Stimulated activated effector memory CD8-positive, alpha-beta T cell treated with anti-CD3 and anti-CD28 coated beads, Interleukin-12 subunit alpha, Interleukin-12 subunit beta, amount 100 ng/mL, for 72 hours (primary cell): ENCODE measurements around the gene DENND1A.
"Not testable (repeated sequence)": the region's sequence is repeated elsewhere in the genome, so short reads cannot be mapped to it uniquely, and the experiment has no call there.

Source experiments
- ATAC-seq: fragments of 150-1000 bp; cut with Tn5 transposase; 2 replicates; pipeline ENCODE4 v1.10.0; 2021
- DNase-seq, 2 donors: peaks; one replicate each; pipeline ENCODE4 v3.0.0; 2021 to 2022; ENCODE audit warnings: low spot score in 2 of 2
- H3K27ac Mint-ChIP-seq: one replicate; pipeline ENCODE4 v1.8.0; 2022; ENCODE audit warnings: mild to moderate bottlenecking, mixed read lengths
- H3K36me3 Mint-ChIP-seq: one replicate; pipeline ENCODE4 v1.8.0; 2022; ENCODE audit warnings: mild to moderate bottlenecking, mixed read lengths
- H3K4me1 Mint-ChIP-seq: one replicate; pipeline ENCODE4 v1.8.0; 2022; ENCODE audit warnings: mixed read lengths
- H3K4me3 Mint-ChIP-seq: one replicate; pipeline ENCODE4 v1.8.0; 2022; ENCODE audit warnings: mild to moderate bottlenecking, mixed read lengths
- H3K9me3 Mint-ChIP-seq: one replicate; pipeline ENCODE4 v1.8.0; 2022; ENCODE audit warnings: mixed read lengths

The DENND1A gene

DNA sequence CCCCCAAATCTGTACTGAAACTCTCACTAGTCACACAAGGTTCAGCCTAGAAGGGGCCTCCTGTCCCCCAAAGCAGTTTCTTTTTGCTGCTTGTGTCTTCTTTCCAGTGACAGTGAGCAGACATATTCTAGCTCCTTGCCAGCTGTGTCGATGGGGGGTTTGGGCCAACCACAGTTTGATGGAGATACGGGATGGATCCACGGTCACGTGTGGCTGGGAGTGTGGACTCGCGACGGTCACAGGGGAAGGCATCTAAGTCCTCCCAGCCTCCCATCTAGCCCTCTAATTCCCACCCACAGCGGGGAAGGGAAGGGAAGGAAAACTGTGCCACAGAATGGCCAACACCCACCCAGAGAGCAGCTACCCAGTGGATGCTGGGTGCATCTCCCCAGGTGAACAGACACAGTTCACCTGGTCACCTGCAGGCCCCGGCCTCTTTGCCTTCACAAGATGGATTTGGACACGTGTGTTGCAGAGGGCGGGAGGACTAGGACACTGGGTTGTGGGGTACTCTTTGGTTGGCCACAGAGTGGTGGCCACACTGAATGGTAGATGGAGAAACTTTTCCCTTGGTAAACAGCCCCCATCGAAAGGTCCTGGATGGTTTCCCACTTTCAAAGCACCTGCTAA lies 519.5 kb downstream of the DENND1A start:
- Mint-ChIP-seq H3K27ac (no peak overlapping the region), H3K9me3 (no peaks in the 10 kb centered on the region), H3K4me1 (peaks cover 8% of the 10 kb centered on the region), H3K36me3 (no peaks in the 10 kb centered on the region), H3K4me3 (no peak overlapping the region)
- DNase-seq (no peak), ATAC-seq (no peak)

DNA sequence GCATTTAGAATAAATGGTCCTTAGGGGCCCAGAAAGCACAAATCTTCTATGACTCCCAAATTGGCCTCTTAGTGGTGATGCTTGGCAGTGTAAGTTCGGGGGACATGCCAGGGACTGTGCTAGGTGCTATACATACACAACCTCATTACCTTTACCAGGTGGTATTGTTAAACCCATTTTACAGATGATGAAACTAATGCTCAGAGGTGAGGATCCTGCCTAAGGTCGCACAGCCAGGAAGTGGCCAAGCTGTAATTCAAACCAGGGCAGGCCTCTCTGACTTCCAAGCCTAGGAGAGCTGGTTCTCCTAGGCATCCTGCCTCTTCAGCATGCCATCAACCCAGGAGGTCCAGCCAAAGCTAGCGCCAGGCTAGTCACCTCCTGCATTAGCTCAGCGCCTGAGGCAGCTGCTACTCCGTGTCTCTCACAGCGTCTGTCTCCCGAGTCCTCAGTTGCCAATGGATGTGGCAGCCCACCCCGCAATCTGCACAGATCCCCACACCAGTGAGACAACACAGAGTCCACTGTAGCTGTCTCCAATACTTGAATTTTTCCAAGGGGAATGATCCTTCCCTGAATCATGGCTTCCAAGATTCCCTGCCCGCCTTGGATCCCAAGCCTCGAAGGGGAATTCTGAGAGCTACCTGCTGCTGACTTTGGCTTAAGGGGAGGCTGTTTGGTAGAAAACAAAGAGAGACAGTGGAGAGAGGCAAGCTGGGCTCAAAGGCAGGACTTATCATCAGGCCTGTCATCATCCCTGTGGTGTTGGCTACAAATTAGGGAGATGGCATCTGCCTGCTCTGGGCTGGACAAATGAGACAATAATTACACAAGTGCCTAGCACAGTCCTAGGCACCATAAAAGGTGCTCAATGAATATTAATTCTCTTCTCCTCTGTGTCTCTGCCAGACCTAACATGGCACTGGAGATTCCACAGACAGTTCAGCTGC lies 521.3 kb downstream of the DENND1A start:
- Mint-ChIP-seq H3K36me3 (no peaks in the 10 kb centered on the region), H3K27ac (no peak overlapping the region), H3K9me3 (no peaks in the 10 kb centered on the region), H3K4me1 (peaks cover 8% of the 10 kb centered on the region), H3K4me3 (no peak overlapping the region)
- no peak for ATAC-seq
- DNase-seq, result no peak

DNA sequence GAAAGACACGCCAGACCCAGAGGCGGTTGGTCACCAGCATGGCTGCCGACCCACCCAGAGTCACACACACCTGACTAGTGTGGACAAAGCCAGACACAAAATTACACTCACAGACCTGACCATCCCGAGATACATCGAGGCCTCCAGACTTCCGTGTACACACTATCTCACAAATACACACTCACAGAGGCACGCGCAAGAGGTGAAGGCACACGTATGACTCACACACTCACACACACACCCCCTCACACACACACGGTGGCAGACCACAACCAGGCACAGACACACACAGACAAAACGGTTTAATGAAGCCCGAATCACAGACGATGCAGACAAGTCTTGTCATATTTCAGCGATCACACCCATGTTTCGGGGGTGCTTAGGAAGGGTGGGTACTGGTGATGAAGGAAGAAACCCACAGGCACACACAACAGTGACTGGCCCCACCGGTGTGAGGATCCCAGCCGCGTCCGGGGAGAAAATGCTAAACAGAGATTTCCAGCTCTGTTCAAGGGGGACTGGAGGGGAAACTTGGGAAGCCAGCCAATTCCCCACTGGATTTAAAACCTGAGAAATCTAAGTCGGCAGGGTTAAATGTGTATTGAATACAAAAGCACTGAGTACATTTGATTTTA lies 522.6 kb downstream of the DENND1A start:
- Mint-ChIP-seq H3K4me1 (peaks cover 8% of the 10 kb centered on the region), H3K4me3 (no peak overlapping the region), H3K27ac (no peak overlapping the region), H3K36me3 (no peaks in the 10 kb centered on the region), H3K9me3 (no peaks in the 10 kb centered on the region)
- no peak for ATAC-seq
- DNase-seq, result no peak

DNA sequence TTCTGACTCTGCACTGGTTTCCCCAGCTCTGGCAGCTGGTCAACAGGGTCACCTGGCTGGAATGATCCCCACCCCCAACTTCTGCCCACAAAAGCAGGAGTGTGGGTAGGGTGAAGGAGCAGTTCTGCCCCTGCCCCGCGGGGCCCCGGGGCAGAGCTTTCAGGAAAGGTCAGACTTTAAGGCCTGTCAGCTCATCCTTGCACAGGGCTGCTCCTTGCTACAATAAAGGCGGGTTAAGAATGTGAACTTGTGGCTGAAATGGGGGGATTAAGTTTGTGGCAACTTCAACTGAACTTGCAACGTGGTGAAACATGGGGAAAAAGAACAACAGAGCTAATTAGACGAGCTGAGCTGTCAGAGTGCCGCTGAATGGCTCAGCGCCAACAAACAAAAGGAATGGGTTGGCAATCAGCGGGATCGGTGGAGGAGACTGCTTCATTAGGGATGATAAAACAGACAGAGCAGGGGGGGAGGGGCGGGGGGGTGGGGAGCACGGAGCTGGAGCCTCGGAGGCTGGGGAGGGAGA lies 523.2 kb downstream of the DENND1A start:
- H3K27ac Mint-ChIP-seq, result peak overlapping the region; percentile 17

DNA sequence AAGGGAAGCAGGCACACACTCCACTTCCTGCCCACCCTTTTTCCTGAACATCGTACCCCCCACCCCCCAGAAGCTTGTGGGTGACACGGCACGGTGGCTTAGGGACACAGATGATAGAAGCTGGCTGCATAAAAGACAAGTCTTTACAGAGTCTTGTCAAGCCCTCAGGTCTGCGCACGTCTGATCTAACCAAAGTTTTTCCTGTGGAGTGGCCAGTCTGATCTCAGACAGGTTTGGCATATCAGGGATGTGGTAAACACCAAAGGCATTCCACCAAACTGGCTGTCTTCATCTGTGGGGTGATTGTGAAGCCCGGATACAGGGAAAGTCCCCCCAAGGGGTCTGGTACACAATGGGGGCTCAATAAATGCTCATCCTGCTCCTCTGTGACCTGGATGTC lies 523.9 kb downstream of the DENND1A start:
- ATAC-seq (no peak), DNase-seq (no peak)
- no peak overlapping the region for H3K4me3 Mint-ChIP-seq
- no peaks in the 10 kb centered on the region for H3K9me3 Mint-ChIP-seq
- H3K27ac Mint-ChIP-seq, result peak overlapping the region; percentile 17
- peaks cover 8% of the 10 kb centered on the region for H3K4me1 Mint-ChIP-seq
- no peaks in the 10 kb centered on the region for H3K36me3 Mint-ChIP-seq

More for the DNA sequence above, 523.2 kb downstream of the DENND1A start:
- no peak for ATAC-seq
- no peaks in the 10 kb centered on the region for H3K36me3 Mint-ChIP-seq
- H3K4me1 Mint-ChIP-seq, result peaks cover 8% of the 10 kb centered on the region
- no peaks in the 10 kb centered on the region for H3K9me3 Mint-ChIP-seq
- DNase-seq, result no peak
- no peak overlapping the region for H3K4me3 Mint-ChIP-seq

DNA sequence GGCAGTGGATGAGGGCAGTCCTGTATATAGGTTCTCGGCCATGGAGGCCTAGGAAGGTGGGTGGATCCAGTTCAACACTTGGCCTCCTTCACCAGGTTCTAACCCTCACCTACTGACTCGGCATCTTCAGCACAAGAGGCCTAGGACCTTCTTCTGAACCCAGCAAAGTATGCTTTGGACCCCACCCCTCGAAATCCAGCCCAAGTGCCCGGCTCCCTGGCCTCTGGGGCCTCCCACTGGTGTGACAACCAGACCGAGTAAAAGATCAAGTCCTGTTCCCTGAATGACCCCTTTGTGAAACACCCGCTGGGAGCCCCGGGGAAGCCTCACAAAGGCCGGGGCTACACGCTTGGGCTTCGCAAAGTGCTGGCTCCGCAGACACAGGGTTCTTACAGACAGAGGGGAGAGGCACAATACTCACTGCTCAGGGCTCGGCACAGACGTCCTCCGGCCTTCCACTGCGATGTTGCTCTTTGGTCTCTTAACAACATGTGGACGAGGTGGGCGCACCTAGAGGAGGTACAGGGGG lies 526.9 kb downstream of the DENND1A start:
- DNase-seq (no peak), ATAC-seq (no peak)
- Mint-ChIP-seq H3K4me1 (peaks cover 8% of the 10 kb centered on the region), H3K4me3 (no peak overlapping the region), H3K27ac (no peak overlapping the region), H3K36me3 (no peaks in the 10 kb centered on the region), H3K9me3 (no peaks in the 10 kb centered on the region)

DNA sequence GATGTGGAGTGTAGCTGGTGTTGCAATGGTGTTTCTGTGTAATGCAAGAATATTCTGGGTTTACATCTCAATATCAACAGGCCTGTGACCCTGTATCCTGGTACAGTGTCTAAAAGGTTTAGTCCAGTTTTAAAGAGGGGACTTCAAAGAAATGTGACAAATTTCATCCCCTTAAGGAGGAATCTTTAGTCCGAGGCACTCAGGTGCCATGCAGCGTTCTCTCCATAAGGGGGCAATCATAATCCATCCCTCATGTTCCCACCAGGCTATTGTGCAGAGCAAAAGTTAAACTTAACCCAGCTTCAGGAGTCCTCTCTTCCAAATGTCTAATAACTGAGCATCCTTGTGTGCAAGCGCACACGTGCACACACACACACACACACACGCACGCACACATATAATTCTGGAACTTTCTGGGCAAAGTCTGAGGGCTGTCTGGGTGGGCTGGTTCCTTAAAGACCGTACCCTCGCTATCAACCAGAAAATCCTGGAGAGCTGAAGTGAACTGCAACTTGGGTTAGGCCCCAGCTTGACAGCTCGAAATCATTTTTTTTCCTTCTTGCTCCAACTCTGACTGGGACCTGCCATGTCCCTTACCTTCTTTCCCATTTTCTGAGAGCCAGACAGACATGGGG lies 527.9 kb downstream of the DENND1A start:
- Mint-ChIP-seq H3K27ac (no peak overlapping the region), H3K4me3 (no peak overlapping the region), H3K9me3 (no peaks in the 10 kb centered on the region), H3K4me1 (peaks cover 7% of the 10 kb centered on the region), H3K36me3 (no peaks in the 10 kb centered on the region)
- ATAC-seq (no peak), DNase-seq (no peak)

DNA sequence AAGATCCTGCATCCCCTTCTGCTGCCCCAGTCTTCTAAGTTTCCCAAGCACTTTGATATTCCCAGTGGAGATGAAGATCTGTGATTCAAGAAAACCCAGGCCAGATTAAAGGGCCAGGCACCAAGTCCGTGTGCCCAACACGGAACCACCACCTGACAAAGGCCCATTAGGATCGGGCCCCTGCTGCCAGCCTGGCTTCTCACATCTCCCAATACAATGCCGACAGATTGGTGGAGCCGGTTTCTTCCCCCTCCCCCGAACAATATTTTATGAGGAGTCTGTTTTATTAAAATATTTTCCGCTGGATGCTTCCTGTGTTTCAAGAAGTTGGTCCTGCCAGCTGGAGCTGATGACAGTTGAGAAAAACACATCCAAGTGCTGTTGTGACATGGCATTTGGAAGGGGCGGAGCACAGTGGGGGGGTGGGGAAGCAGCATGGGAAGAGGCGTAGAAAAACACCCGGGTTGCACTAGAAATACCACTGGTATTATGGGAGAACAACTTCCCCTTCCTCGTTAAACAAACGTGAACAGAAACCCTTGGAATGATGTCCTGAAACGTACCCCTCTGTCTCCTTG lies 528.9 kb downstream of the DENND1A start:
- H3K9me3 Mint-ChIP-seq, result no peaks in the 10 kb centered on the region
- DNase-seq, result no peak
- H3K27ac Mint-ChIP-seq, result no peak overlapping the region
- no peak for ATAC-seq
- H3K36me3 Mint-ChIP-seq, result no peaks in the 10 kb centered on the region
- no peak overlapping the region for H3K4me3 Mint-ChIP-seq
- H3K4me1 Mint-ChIP-seq, result no peaks in the 10 kb centered on the region

DNA sequence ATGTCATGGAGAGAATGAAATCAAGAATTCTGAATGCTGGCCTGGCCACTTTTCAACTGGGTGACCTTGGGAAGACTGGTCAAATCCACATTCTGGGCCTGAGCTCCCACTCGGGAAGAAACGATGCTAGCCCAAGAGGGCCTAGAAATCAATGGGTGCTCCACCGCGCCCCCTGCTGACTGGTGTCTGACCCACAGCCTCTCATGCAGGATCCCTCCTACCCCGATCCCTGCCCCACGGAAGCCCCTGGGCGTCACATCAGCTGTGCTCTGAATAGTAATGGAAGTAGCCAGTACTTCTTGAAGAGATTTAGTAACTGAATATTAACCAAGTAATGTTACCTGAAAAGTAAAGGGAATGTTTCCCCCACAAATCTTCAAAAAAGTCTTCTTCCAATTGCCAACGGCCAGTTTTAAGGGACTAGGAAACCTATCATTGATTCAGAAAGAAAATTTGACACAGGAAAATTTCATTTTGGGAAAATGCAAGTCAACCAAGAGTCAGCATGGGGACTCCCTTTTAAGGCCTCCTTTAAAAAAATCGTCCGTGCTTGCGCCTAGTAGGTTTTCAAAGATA lies 530.0 kb downstream of the DENND1A start:
- ATAC-seq (no peak), DNase-seq (no peak)
- Mint-ChIP-seq H3K4me1 (no peaks in the 10 kb centered on the region), H3K27ac (no peak overlapping the region), H3K36me3 (no peaks in the 10 kb centered on the region), H3K9me3 (no peaks in the 10 kb centered on the region), H3K4me3 (no peak overlapping the region)

DNA sequence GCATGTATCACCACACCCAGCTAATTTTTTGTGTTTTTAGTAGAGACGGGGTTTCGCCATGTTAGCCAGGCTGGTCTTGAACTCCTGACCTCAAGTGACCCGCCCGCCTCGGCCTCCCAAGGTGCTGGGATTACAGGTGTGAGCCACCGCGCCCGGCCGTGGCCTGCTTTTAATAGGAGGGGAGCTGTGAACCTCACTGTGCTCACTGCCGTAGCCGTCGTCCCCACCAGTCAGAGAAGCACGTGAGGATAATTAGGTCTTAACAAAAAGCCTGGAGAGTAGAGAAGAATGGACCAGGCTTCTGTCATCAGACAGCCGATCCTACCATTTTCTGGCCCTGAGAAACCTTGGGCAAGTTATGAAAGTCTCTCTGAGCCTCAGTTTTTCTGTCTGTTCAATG lies 531.0 kb downstream of the DENND1A start:
- not testable (repeated sequence) for H3K27ac Mint-ChIP-seq, H3K4me1 Mint-ChIP-seq, ATAC-seq, H3K4me3 Mint-ChIP-seq, DNase-seq, H3K36me3 Mint-ChIP-seq, H3K9me3 Mint-ChIP-seq

DNA sequence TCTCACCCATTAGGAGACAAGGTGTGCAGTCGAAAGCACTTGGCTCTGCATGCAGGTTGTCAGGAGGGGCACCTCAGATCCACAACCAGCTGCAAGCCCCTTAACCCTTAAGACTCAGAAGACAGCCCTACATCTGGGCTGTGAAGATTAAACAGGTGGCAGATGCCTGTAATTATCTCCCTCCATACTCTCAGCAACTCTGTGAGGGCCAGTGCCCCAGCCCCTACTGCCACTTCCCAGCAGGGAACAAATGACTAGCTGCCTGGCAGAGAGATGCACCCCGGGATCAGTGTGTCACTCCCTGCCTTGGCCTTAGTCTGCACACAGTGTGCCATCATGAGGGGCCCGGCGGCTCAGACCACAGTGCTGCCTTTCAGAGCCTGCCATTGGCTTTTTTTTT lies 532.0 kb downstream of the DENND1A start:
- H3K4me3 Mint-ChIP-seq, result no peak overlapping the region
- no peaks in the 10 kb centered on the region for H3K36me3 Mint-ChIP-seq
- ATAC-seq (no peak), DNase-seq (no peak)
- no peaks in the 10 kb centered on the region for H3K9me3 Mint-ChIP-seq
- H3K4me1 Mint-ChIP-seq, result no peaks in the 10 kb centered on the region
- H3K27ac Mint-ChIP-seq, result no peak overlapping the region

DNA sequence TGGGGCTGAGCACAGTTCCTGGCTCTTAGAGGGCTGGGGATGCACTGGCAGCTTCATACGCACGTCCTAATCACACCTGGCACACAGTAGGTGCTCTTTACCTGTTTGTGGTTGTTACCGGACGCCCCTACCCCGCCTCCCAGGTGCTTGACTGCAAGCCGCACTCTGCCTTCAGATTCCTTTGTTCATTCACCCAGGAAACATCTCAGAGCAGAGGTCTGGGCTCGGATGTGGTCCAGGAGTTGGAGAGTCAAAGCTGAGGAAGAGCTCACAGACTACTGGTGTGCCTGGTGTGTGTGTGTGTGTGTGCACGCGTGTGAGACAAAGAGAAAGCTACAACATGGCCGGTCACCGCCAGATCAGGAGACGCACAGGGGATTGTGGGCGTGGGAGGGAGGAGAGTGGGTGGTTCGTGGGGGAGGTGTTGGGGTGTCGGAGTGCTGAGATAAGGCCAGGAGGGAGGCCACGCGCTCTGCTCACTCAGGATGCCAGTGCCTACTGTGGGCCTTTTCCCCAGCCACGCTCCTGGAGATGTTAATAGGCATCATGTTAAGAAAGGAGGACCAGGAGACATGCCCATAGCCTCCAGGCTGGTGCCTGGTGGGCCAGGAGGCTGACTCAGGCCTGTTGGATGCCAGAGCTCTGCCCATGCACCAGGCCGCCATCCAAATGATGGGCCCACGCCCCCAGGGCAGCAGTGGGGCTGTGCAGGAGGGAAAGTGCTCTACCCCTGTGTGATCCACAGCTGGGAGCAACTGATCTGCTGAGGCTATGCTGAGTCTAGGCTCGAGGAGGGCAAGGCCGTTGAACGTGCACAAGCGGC lies 534.0 kb downstream of the DENND1A start:
- Mint-ChIP-seq H3K4me3 (no peak overlapping the region), H3K9me3 (no peaks in the 10 kb centered on the region), H3K4me1 (no peaks in the 10 kb centered on the region), H3K27ac (no peak overlapping the region), H3K36me3 (no peaks in the 10 kb centered on the region)
- no peak for ATAC-seq
- no peak for DNase-seq

DNA sequence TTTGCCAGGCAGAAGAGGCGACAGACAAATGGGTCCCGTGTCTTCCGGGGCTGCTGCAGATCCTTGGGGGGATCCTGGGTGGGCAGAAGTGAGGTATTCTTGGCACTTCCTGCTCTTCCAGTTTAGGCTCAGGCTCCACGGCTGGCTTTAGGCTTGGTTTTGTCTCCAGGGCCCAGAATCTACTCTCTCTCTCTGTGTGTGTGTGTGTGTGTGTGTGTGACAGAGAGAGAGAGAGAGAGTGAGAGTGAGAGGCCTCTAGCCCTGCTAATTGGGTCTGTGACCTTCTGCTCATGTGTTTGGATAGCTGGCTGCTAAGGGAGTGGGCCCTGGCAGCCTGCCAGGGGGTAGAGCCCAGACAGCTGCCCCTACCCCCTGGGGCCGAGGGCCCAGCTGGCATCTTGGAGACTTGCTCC lies 534.6 kb downstream of the DENND1A start:
- DNase-seq, result no peak
- H3K27ac Mint-ChIP-seq, result no peak overlapping the region
- H3K9me3 Mint-ChIP-seq, result no peaks in the 10 kb centered on the region
- peaks cover under 1% of the 10 kb centered on the region for H3K36me3 Mint-ChIP-seq
- ATAC-seq, result no peak
- no peak overlapping the region for H3K4me3 Mint-ChIP-seq
- no peaks in the 10 kb centered on the region for H3K4me1 Mint-ChIP-seq
